ENCODE data around the gene CGN.
A peak's percentile ranks its signal among the peaks of the same experiment; 100 is the strongest.

The CGN gene

GRCh38 chr1:151540982-151541377 lies 29.8 kb downstream of the CGN start:
- peak; percentile 43 for DNase-seq
- Histone ChIP-seq H3K4me1 (ENCODE audit: control insufficient read depth, insufficient read depth, low read depth, low read length) (peaks cover 23% of the 10 kb centered on the region), H2AK5ac (ENCODE audit: low read length, severe bottlenecking) (no peak overlapping the region), H2AFZ (ENCODE audit: low read depth, low read length) (no peak overlapping the region), H3K14ac (ENCODE audit: low read length in 2 of 2) (no peak overlapping the region), H2BK120ac (ENCODE audit: low read depth, low read length) (no peak overlapping the region), H3K27ac (ENCODE audit: low read length, poor library complexity, severe bottlenecking) (peak overlapping the region; percentile 93), H3K18ac (ENCODE audit: low read depth in 1 of 2, low read length in 2 of 2) (peak overlapping the region in 1 of 2 experiments; percentile 59), H3K9me3 (ENCODE audit: control insufficient read depth, low read length) (no peaks in the 10 kb centered on the region), H2BK15ac (ENCODE audit: low read depth, poor library complexity, severe bottlenecking) (peak overlapping the region; percentile 49), H2BK12ac (ENCODE audit: low read length in 2 of 2) (no peak overlapping the region), H3K4me3 (ENCODE audit: insufficient read depth in 1 of 2, low read depth in 1 of 2, low read length in 2 of 2) (peak overlapping the region; percentile 80 to 87), H3K4ac (ENCODE audit: low read depth in 1 of 2, low read length in 2 of 2) (peak overlapping the region in 1 of 2 experiments; percentile 49), H4K8ac (ENCODE audit: low read length) (peak overlapping the region; percentile 7), H3K36me3 (ENCODE audit: control insufficient read depth in 1 of 2, insufficient read depth in 2 of 2, low read depth in 1 of 2, low read length in 2 of 2) (no peaks in the 10 kb centered on the region), H3K23ac (ENCODE audit: low read length in 2 of 2) (no peak overlapping the region), H3K9ac (ENCODE audit: low read length) (peak overlapping the region; percentile 92), H4K91ac (ENCODE audit: low read length) (no peak overlapping the region), H2BK5ac (ENCODE audit: low read depth, low read length, poor library complexity, severe bottlenecking) (no peak overlapping the region), H3K79me1 (replicated peaks; ENCODE audit: low read length, poor library complexity, severe bottlenecking) (no peaks in the 10 kb centered on the region), H3K4me2 (ENCODE audit: low read length, poor library complexity, severe bottlenecking) (peak overlapping the region; percentile 77), H3K27me3 (ENCODE audit: control insufficient read depth in 1 of 2, insufficient read depth in 1 of 2, low read length in 2 of 2) (no peaks in the 10 kb centered on the region)
- WGBS = 0% methylated on average over 5 of the region's 13 CpGs

GRCh38 chr1:151541752-151542151 lies 30.6 kb downstream of the CGN start:
- H3K23ac ChIP-seq (ENCODE audit: low read length in 2 of 2) = no peak overlapping the region
- no peaks in the 10 kb centered on the region for H3K79me1 ChIP-seq (replicated peaks; ENCODE audit: low read length, poor library complexity, severe bottlenecking)
- H4K91ac ChIP-seq (ENCODE audit: low read length) = no peak overlapping the region
- no peak overlapping the region for H3K4ac ChIP-seq (ENCODE audit: low read depth in 1 of 2, low read length in 2 of 2)
- no peaks in the 10 kb centered on the region for H3K9me3 ChIP-seq (ENCODE audit: control insufficient read depth, low read length)
- H3K14ac ChIP-seq (ENCODE audit: low read length in 2 of 2) = no peak overlapping the region
- H2BK15ac ChIP-seq (ENCODE audit: low read depth, poor library complexity, severe bottlenecking) = no peak overlapping the region
- H3K27me3 ChIP-seq (ENCODE audit: control insufficient read depth in 1 of 2, insufficient read depth in 1 of 2, low read length in 2 of 2) = no peaks in the 10 kb centered on the region
- H3K27ac ChIP-seq (ENCODE audit: low read length, poor library complexity, severe bottlenecking) = peak overlapping the region; percentile 93
- no peak overlapping the region for H2AFZ ChIP-seq (ENCODE audit: low read depth, low read length)
- no peaks in the 10 kb centered on the region for H3K36me3 ChIP-seq (ENCODE audit: control insufficient read depth in 1 of 2, insufficient read depth in 2 of 2, low read depth in 1 of 2, low read length in 2 of 2)
- H3K4me3 ChIP-seq (ENCODE audit: insufficient read depth in 1 of 2, low read depth in 1 of 2, low read length in 2 of 2) = peak overlapping the region in 1 of 2 experiments; percentile 37
- H4K8ac ChIP-seq (ENCODE audit: low read length) = peak overlapping the region; percentile 51
- H3K18ac ChIP-seq (ENCODE audit: low read depth in 1 of 2, low read length in 2 of 2) = peak overlapping the region in 1 of 2 experiments; percentile 1
- 78% methylated on average over 5 of the region's 5 CpGs for WGBS
- H2BK120ac ChIP-seq (ENCODE audit: low read depth, low read length) = no peak overlapping the region
- H3K4me2 ChIP-seq (ENCODE audit: low read length, poor library complexity, severe bottlenecking) = peak overlapping the region; percentile 77
- H2BK5ac ChIP-seq (ENCODE audit: low read depth, low read length, poor library complexity, severe bottlenecking) = peak overlapping the region; percentile 14
- H3K4me1 ChIP-seq (ENCODE audit: control insufficient read depth, insufficient read depth, low read depth, low read length) = peaks cover 20% of the 10 kb centered on the region
- peak overlapping the region in 1 of 2 experiments; percentile 15 for H2BK12ac ChIP-seq (ENCODE audit: low read length in 2 of 2)
- no peak overlapping the region for H3K9ac ChIP-seq (ENCODE audit: low read length)
- no peak for DNase-seq
- H2AK5ac ChIP-seq (ENCODE audit: low read length, severe bottlenecking) = peak overlapping the region; percentile 23

GRCh38 chr1:151542710-151543129 lies 31.5 kb downstream of the CGN start:
- H3K27ac ChIP-seq (ENCODE audit: low read length, poor library complexity, severe bottlenecking) = peak overlapping the region; percentile 93
- H3K23ac ChIP-seq (ENCODE audit: low read length in 2 of 2) = peak overlapping the region in 1 of 2 experiments; percentile 57
- peak overlapping the region; percentile 89 for H2AK5ac ChIP-seq (ENCODE audit: low read length, severe bottlenecking)
- no peaks in the 10 kb centered on the region for H3K27me3 ChIP-seq (ENCODE audit: control insufficient read depth in 1 of 2, insufficient read depth in 1 of 2, low read length in 2 of 2)
- H2BK5ac ChIP-seq (ENCODE audit: low read depth, low read length, poor library complexity, severe bottlenecking) = no peak overlapping the region
- no peaks in the 10 kb centered on the region for H3K9me3 ChIP-seq (ENCODE audit: control insufficient read depth, low read length)
- WGBS = 13% methylated on average over 3 of the region's 3 CpGs
- no peak overlapping the region for H3K4ac ChIP-seq (ENCODE audit: low read depth in 1 of 2, low read length in 2 of 2)
- no peak overlapping the region for H3K4me3 ChIP-seq (ENCODE audit: insufficient read depth in 1 of 2, low read depth in 1 of 2, low read length in 2 of 2)
- no peaks in the 10 kb centered on the region for H3K79me1 ChIP-seq (replicated peaks; ENCODE audit: low read length, poor library complexity, severe bottlenecking)
- no peaks in the 10 kb centered on the region for H3K36me3 ChIP-seq (ENCODE audit: control insufficient read depth in 1 of 2, insufficient read depth in 2 of 2, low read depth in 1 of 2, low read length in 2 of 2)
- no peak overlapping the region for H2BK120ac ChIP-seq (ENCODE audit: low read depth, low read length)
- H2BK15ac ChIP-seq (ENCODE audit: low read depth, poor library complexity, severe bottlenecking) = no peak overlapping the region
- H3K9ac ChIP-seq (ENCODE audit: low read length) = peak overlapping the region; percentile 5
- no peak overlapping the region for H4K8ac ChIP-seq (ENCODE audit: low read length)
- H4K91ac ChIP-seq (ENCODE audit: low read length) = no peak overlapping the region
- peak overlapping the region; percentile 69 for H3K4me2 ChIP-seq (ENCODE audit: low read length, poor library complexity, severe bottlenecking)
- no peak overlapping the region for H3K14ac ChIP-seq (ENCODE audit: low read length in 2 of 2)
- no peak overlapping the region for H2AFZ ChIP-seq (ENCODE audit: low read depth, low read length)
- H2BK12ac ChIP-seq (ENCODE audit: low read length in 2 of 2) = no peak overlapping the region
- peak; percentile 87 for DNase-seq
- peaks cover 22% of the 10 kb centered on the region for H3K4me1 ChIP-seq (ENCODE audit: control insufficient read depth, insufficient read depth, low read depth, low read length)
- H3K18ac ChIP-seq (ENCODE audit: low read depth in 1 of 2, low read length in 2 of 2) = peak overlapping the region in 1 of 2 experiments; percentile 48

- no peaks in the 10 kb centered on the region for H3K79me1 ChIP-seq (replicated peaks; ENCODE audit: low read length, poor library complexity, severe bottlenecking)
- no peak overlapping the region for H2BK12ac ChIP-seq (ENCODE audit: low read length in 2 of 2)
- H3K14ac ChIP-seq (ENCODE audit: low read length in 2 of 2) = no peak overlapping the region
- H4K8ac ChIP-seq (ENCODE audit: low read length) = no peak overlapping the region
- no peaks in the 10 kb centered on the region for H3K27me3 ChIP-seq (ENCODE audit: control insufficient read depth in 1 of 2, insufficient read depth in 1 of 2, low read length in 2 of 2)
- H4K91ac ChIP-seq (ENCODE audit: low read length) = no peak overlapping the region
- H3K9me3 ChIP-seq (ENCODE audit: control insufficient read depth, low read length) = no peaks in the 10 kb centered on the region
- H2BK15ac ChIP-seq (ENCODE audit: low read depth, poor library complexity, severe bottlenecking) = no peak overlapping the region
- no peak overlapping the region for H2AFZ ChIP-seq (ENCODE audit: low read depth, low read length)
- no peak overlapping the region for H3K9ac ChIP-seq (ENCODE audit: low read length)
- no peak overlapping the region for H3K4me3 ChIP-seq (ENCODE audit: insufficient read depth in 1 of 2, low read depth in 1 of 2, low read length in 2 of 2)
- H3K18ac ChIP-seq (ENCODE audit: low read depth in 1 of 2, low read length in 2 of 2) = no peak overlapping the region
- H3K23ac ChIP-seq (ENCODE audit: low read length in 2 of 2) = no peak overlapping the region
- H3K4me2 ChIP-seq (ENCODE audit: low read length, poor library complexity, severe bottlenecking) = no peak overlapping the region
- H3K4ac ChIP-seq (ENCODE audit: low read depth in 1 of 2, low read length in 2 of 2) = no peak overlapping the region
- H3K4me1 ChIP-seq (ENCODE audit: control insufficient read depth, insufficient read depth, low read depth, low read length) = peaks cover 23% of the 10 kb centered on the region
- peak overlapping the region; percentile 81 for H2AK5ac ChIP-seq (ENCODE audit: low read length, severe bottlenecking)
- H2BK120ac ChIP-seq (ENCODE audit: low read depth, low read length) = no peak overlapping the region
- H2BK5ac ChIP-seq (ENCODE audit: low read depth, low read length, poor library complexity, severe bottlenecking) = no peak overlapping the region
- WGBS = 43% methylated on average over 1 of the region's 1 CpG
- H3K36me3 ChIP-seq (ENCODE audit: control insufficient read depth in 1 of 2, insufficient read depth in 2 of 2, low read depth in 1 of 2, low read length in 2 of 2) = peaks cover 0 to 3% of the 10 kb centered on the region in 2 experiments
- H3K27ac ChIP-seq (ENCODE audit: low read length, poor library complexity, severe bottlenecking) = peak overlapping the region; percentile 13
- DNase-seq = peak; percentile 26
These were observed 34.4 kb downstream of the CGN start for GRCh38 chr1:151545542-151545941.

Measured in mesenchymal stem cell (in vitro differentiated cells and primary cell).